Large intestine (tissue), 3 donors: ENCODE measurements around the gene RAB3GAP2. TPM values are rescaled to one million over a fixed set of nuclear protein-coding genes. Genes with fewer than 3 reads are reported as not detected.

Experiments
- DNase-seq, 2 donors: peaks; one replicate each; pipeline versions ENCODE4 v3.0.0 to v3.0.0-alpha.2; 2013
- H3K27ac ChIP-seq: one replicate; pipeline ENCODE4 v1.5.1; 2013; ENCODE audit warnings: low read length
- H3K27me3 ChIP-seq: 2 replicates; pipeline ENCODE4 v1.6.1; 2013; ENCODE audit warnings: low read length; ENCODE audit not compliant: control insufficient read depth, insufficient read depth
- H3K36me3 ChIP-seq: 2 replicates; pipeline ENCODE4 v1.6.1; 2013; ENCODE audit warnings: low read length; ENCODE audit not compliant: control insufficient read depth, insufficient read depth
- H3K4me1 ChIP-seq: one replicate; pipeline ENCODE4 v1.6.1; 2013; ENCODE audit warnings: low read length; ENCODE audit not compliant: control insufficient read depth, insufficient read depth
- H3K4me3 ChIP-seq: one replicate; pipeline ENCODE4 v1.5.1; 2013; ENCODE audit warnings: low read length
- H3K9me3 ChIP-seq: one replicate; pipeline ENCODE4 v1.6.1; 2013; ENCODE audit warnings: mild to moderate bottlenecking, low read depth, low read length, moderate library complexity; ENCODE audit not compliant: control insufficient read depth
- WGBS: methylation state at CpG from one replicate; pipeline ENCODE4 v1.1.5; 2013; ENCODE audit warnings: low lambda C conversion rate; ENCODE audit not compliant: insufficient coverage; 5-methylcytosine and 5-hydroxymethylcytosine counted together
- polyA plus RNA-seq: library from polyadenylated mRNA; unstranded; fragments of 120-200 nt; gene quantifications from one replicate; pipeline ENCODE4 v1.2.1, GENCODE V29; 2013

The RAB3GAP2 gene
- polyA plus RNA-seq, 1 donor, result 27.7 TPM

DNA sequence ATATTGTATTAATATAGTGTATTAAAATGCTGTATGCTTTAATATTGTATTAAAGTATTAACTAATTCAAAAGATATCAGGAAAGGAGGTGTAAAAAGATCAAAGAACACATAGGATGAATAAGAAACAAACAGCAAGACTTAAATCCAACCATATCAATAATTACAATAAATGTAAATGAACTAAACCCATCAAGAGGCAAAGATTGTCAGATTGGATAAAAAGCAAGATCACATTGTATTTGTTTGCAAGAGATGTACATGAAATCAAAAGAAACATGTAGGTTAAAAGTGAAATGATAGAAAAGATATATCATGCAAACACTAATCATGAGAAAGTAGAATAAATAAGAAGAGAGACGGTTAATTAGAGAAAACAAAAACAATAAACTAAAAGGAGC lies 34.1 kb upstream of the RAB3GAP2 start:
- Histone ChIP-seq H3K9me3 (no peaks in the 10 kb centered on the region), H3K27ac (no peak overlapping the region), H3K4me3 (no peak overlapping the region), H3K27me3 (no peaks in the 10 kb centered on the region), H3K4me1 (no peaks in the 10 kb centered on the region), H3K36me3 (no peaks in the 10 kb centered on the region)
- 100% methylated on average over 1 of the region's 1 CpG for whole genome bisulfite sequencing
- DNase-seq, result no peak

- no peak for DNase-seq
- Histone ChIP-seq H3K27ac (no peak overlapping the region), H3K27me3 (no peaks in the 10 kb centered on the region), H3K9me3 (no peaks in the 10 kb centered on the region), H3K36me3 (no peaks in the 10 kb centered on the region), H3K4me3 (no peak overlapping the region), H3K4me1 (no peaks in the 10 kb centered on the region)
- WGBS, result no CpG with 5 or more reads among the region's 4 CpGs
Measured at GRCh38 chr1:220303871-220304270, 31.6 kb upstream of the RAB3GAP2 start.

- Histone ChIP-seq H3K27ac (no peak overlapping the region), H3K36me3 (no peaks in the 10 kb centered on the region), H3K4me1 (no peaks in the 10 kb centered on the region), H3K9me3 (no peaks in the 10 kb centered on the region), H3K4me3 (no peak overlapping the region), H3K27me3 (no peaks in the 10 kb centered on the region)
- DNase-seq, result no peak
- WGBS, result no CpG with 5 or more reads among the region's 2 CpGs
Measured at GRCh38 chr1:220301630-220302029, 29.4 kb upstream of the RAB3GAP2 start.

GRCh38 chr1:220300442-220301121 lies 28.3 kb upstream of the RAB3GAP2 start:
- H3K27me3 ChIP-seq, result no peaks in the 10 kb centered on the region
- H3K4me1 ChIP-seq, result no peaks in the 10 kb centered on the region
- no CpG with 5 or more reads among the region's 7 CpGs for WGBS
- no peaks in the 10 kb centered on the region for H3K36me3 ChIP-seq
- H3K4me3 ChIP-seq, result no peak overlapping the region
- peak; percentile 63 to 77 for DNase-seq
- peak overlapping the region; percentile 64 for H3K27ac ChIP-seq
- H3K9me3 ChIP-seq, result no peaks in the 10 kb centered on the region

GRCh38 chr1:220299337-220299736 lies 27.1 kb upstream of the RAB3GAP2 start:
- Histone ChIP-seq H3K27me3 (no peaks in the 10 kb centered on the region), H3K27ac (no peak overlapping the region), H3K36me3 (no peaks in the 10 kb centered on the region), H3K9me3 (no peaks in the 10 kb centered on the region), H3K4me3 (no peak overlapping the region), H3K4me1 (no peaks in the 10 kb centered on the region)
- no peak for DNase-seq
- WGBS, result 93% methylated on average over 3 of the region's 7 CpGs

DNA sequence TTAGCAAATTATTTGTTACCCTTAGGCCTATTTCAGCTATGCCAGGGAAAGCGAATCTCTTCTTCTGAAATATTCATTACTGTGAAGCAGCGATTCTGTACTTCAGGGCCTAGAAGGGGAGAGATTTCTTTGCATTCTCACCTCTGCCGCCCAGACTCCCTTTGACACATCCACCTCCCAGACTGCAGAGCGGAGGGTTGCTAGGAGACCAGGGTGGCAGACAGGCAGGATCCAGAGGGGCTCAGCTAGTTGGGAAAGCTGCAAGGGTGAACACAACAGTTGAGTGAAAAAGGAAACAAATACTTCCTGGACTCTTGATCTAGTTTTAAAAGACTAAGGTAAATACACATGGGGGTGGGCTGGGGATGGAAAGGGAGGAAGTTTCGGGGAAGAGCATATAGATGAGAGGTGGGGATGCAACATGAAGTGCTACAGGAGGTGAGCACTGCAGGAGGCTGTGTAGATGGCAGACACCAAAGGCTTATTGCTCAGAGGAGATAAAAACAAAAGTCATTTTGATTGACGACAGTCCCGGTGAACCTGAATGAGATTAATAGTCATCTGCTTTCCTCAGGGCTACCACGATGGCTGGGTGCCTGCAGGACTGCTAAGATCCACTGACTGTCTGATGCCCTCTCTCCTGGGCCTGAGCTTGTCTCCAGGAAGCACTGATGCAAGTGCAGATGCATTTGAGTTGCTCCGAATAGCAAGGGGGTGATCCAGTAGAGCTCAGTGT lies 26.4 kb upstream of the RAB3GAP2 start:
- H3K4me1 ChIP-seq, result no peaks in the 10 kb centered on the region
- no peak for DNase-seq

GRCh38 chr1:220296981-220297380 lies 24.7 kb upstream of the RAB3GAP2 start:
- no peaks in the 10 kb centered on the region for H3K27me3 ChIP-seq
- no peaks in the 10 kb centered on the region for H3K4me1 ChIP-seq
- H3K4me3 ChIP-seq, result no peak overlapping the region
- H3K36me3 ChIP-seq, result no peaks in the 10 kb centered on the region
- H3K27ac ChIP-seq, result no peak overlapping the region
- no CpG with 5 or more reads among the region's 1 CpG for WGBS
- no peaks in the 10 kb centered on the region for H3K9me3 ChIP-seq
- no peak for DNase-seq

More for the DNA sequence above, 26.4 kb upstream of the RAB3GAP2 start:
- H3K27ac ChIP-seq, result no peak overlapping the region
- no peaks in the 10 kb centered on the region for H3K27me3 ChIP-seq
- H3K9me3 ChIP-seq, result no peaks in the 10 kb centered on the region
- H3K4me3 ChIP-seq, result no peak overlapping the region
- H3K36me3 ChIP-seq, result no peaks in the 10 kb centered on the region
- WGBS, result 61% methylated on average over 3 of the region's 9 CpGs

DNA sequence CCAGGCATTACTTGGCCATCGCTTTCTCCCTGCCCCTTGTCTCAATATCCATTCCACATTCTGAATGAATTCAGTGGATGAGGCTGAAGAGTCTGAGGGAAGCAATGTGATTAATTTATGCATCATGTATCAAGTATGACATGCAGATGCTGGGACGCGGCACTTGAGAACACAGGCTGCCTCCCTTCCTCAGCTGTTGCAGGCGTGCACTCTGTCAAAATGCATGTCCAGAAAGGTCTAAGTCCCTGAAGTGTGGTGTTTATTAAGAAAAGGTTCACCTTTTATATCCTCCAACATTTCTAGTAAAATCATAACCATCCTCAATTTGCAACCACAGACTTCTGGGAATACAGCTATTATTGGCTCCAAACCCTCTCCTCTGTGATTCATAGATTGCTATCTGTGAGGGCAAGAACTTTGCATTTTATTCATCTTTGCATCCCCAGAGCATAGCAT lies 22.6 kb upstream of the RAB3GAP2 start:
- Histone ChIP-seq H3K36me3 (no peaks in the 10 kb centered on the region), H3K4me3 (no peak overlapping the region), H3K27ac (no peak overlapping the region), H3K9me3 (no peaks in the 10 kb centered on the region), H3K4me1 (no peaks in the 10 kb centered on the region), H3K27me3 (no peaks in the 10 kb centered on the region)
- no CpG with 5 or more reads among the region's 4 CpGs for WGBS
- DNase-seq, result no peak

- no peaks in the 10 kb centered on the region for H3K4me1 ChIP-seq
- peak; percentile 20 to 57 for DNase-seq
- no peaks in the 10 kb centered on the region for H3K36me3 ChIP-seq
Measured at GRCh38 chr1:220291580-220291979, 19.3 kb upstream of the RAB3GAP2 start.

GRCh38 chr1:220290140-220290761 lies 18.0 kb upstream of the RAB3GAP2 start:
- Histone ChIP-seq H3K9me3 (no peaks in the 10 kb centered on the region), H3K27ac (no peak overlapping the region), H3K27me3 (no peaks in the 10 kb centered on the region), H3K36me3 (no peaks in the 10 kb centered on the region), H3K4me3 (no peak overlapping the region), H3K4me1 (no peaks in the 10 kb centered on the region)
- DNase-seq, result no peak
- 100% methylated on average over 1 of the region's 4 CpGs for WGBS

More at GRCh38 chr1:220291580-220291979, 19.3 kb upstream of the RAB3GAP2 start:
- no peaks in the 10 kb centered on the region for H3K9me3 ChIP-seq
- H3K27ac ChIP-seq, result no peak overlapping the region
- no peak overlapping the region for H3K4me3 ChIP-seq
- H3K27me3 ChIP-seq, result no peaks in the 10 kb centered on the region
